ENCODE data around the gene DENND1C.

DENND1C gene

GRCh38 chr19:6503407-6504201 is 22.0 kb upstream of the DENND1C start:
- DNase-seq (ENCODE audit: low spot score) = no peak
- TF ChIP-seq, protein P1, sequence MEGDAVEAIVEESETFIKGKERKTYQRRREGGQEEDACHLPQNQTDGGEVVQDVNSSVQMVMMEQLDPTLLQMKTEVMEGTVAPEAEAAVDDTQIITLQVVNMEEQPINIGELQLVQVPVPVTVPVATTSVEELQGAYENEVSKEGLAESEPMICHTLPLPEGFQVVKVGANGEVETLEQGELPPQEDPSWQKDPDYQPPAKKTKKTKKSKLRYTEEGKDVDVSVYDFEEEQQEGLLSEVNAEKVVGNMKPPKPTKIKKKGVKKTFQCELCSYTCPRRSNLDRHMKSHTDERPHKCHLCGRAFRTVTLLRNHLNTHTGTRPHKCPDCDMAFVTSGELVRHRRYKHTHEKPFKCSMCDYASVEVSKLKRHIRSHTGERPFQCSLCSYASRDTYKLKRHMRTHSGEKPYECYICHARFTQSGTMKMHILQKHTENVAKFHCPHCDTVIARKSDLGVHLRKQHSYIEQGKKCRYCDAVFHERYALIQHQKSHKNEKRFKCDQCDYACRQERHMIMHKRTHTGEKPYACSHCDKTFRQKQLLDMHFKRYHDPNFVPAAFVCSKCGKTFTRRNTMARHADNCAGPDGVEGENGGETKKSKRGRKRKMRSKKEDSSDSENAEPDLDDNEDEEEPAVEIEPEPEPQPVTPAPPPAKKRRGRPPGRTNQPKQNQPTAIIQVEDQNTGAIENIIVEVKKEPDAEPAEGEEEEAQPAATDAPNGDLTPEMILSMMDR (IDR thresholded peaks at IDR 0.05; ENCODE audit: borderline replicate concordance, control extremely low read depth, extremely low read depth, insufficient read depth, missing control alignments) = no peak
- in situ Hi-C loops (cut with MboI; ENCODE audit: low sequenced_read_pairs, unreplicated experiment) = loop anchor here (25.0 kb wide), 1 partner anchor 359 kb away; no protein-coding TSS in a partner anchor

- in situ Hi-C loops (cut with MboI; ENCODE audit: low sequenced_read_pairs, unreplicated experiment) = loop anchor here (25.0 kb wide), 1 partner anchor 360 kb away; no protein-coding TSS in a partner anchor
- peak; percentile 88 for DNase-seq (ENCODE audit: low spot score)
- TF ChIP-seq, protein P1 (IDR thresholded peaks at IDR 0.05; ENCODE audit: borderline replicate concordance, control extremely low read depth, extremely low read depth, insufficient read depth, missing control alignments) = peak; percentile 2
Observed at GRCh38 chr19:6501740-6502648, 20.4 kb upstream of the DENND1C start, which contains the start of gene TUBB4A. Gene TUBB4A (minus strand): TSS chr19:6502309. CDS start chr19:6502212, 97 bp downstream.

DNA sequence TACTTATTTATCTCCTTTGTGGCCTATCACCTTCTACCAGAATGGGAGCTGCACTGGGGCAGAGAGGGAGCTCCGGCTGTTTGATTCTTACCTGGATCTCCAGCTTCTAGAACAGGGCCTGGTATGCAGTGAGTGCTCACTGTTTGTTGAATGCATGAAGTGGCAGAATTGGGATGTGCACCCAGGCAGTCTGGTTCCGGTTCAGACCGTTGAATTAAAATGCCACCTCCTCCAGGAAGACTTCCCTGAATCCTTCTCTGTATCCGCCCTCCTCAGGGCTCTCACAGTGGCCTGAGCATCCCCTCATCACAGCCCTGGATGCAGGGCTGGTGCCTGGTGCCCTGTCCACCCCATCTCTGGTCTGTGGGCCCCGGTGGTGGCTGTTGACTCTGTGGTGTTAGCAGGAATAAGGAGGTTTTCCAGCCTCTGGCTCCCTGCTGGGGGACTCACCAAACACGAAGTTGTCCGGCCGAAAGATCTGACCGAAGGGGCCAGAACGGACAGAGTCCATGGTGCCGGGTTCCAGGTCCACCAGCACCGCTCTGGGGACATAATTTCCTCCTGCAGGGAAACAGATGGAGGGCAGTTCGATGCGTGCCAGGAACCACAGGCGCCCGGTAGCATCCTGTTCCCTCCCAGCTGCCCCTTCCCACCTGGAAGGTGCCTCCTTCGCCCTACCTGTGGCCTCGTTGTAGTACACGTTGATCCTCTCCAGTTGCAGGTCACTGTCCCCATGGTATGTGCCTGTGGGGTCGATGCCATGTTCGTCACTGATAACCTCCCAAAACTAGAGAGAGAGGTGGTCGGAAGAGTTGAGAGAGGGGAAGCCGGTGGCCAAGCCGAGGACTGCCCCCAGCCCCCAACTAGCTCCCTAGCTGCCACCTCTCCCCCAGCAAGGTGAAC is 19.5 kb upstream of the DENND1C start:
- in situ Hi-C loops (cut with MboI; ENCODE audit: low sequenced_read_pairs, unreplicated experiment) = loop anchor here (25.0 kb wide), 1 partner anchor 361 kb away; no protein-coding TSS in a partner anchor
- TF ChIP-seq, protein P1 (IDR thresholded peaks at IDR 0.05; ENCODE audit: borderline replicate concordance, control extremely low read depth, extremely low read depth, insufficient read depth, missing control alignments) = no peak
- no peak for DNase-seq (ENCODE audit: low spot score)

DNA sequence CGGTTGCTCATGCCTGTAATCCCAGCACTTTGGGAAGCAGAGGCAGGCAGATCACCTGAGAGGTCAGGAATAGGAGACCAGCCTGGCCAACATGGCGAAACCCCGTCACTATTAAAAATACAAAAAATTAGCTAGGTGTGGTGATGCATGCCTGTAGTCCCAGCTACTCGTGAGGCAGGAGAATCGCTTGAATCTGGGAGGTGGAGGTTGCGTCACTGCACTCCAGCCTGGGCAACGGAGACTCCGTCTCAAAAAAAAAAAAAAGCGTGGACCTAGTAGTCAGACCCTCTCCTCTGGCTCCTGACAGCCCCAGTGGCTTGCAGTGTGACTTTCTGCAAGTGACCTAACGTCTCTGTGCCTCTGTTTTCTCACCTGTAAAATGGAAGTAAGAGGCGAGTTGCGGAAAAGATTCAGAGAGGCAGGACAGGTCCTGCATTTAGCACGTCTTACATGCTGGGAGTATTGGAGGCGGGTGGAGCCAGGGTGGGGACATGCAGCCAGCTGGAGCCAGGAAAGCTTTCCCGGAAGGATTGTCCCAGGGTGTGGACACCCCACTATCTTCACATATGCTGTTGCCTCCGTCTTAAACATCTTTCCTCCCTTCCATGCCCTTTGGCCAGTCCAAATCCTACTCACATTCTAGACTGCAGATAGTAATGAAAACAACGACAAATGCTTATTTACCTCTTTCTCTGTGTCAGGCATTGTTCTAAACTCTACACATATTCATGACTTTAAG is 17.6 kb upstream of the DENND1C start:
- TF ChIP-seq, protein P1 (IDR thresholded peaks at IDR 0.05; ENCODE audit: borderline replicate concordance, control extremely low read depth, extremely low read depth, insufficient read depth, missing control alignments) = no peak
- DNase-seq (ENCODE audit: low spot score) = no peak
- in situ Hi-C loops (cut with MboI; ENCODE audit: low sequenced_read_pairs, unreplicated experiment) = no loop called here

DNA sequence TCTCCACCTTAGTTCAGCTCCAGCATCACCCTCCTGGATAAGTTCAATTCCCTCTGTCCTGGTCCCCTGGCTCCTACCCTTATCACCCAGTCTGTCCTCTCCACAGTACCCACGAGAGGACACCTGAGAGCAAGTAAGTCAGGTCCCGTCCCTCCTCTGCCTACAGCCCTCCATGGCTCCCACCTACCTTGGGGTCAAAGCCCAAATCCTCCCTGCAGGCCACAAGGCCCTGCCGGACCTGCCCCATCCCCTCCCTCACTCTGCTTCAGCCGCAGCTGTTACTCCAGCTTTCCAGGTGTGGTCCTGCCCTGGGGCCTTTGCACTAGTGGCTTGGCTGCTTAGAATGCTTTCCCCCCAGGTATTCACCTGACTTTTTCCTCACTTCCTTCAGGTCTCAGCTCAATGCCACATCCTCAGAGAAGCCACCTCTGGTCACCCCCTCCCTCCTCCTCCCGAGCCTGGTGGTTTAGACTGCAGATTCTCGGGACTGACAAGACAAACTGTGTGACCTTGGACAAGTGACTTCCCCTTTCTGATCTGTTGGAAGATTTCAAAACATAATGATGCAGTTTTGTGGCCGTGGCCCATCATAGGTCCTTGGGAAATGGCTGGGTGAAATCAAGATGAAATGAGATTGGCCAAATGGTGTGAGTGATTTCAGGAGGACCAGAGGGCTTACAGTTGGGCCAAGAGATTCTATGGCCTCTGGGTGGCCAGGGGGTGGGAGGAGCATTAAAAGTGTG is 16.9 kb upstream of the DENND1C start:
- DNase-seq (ENCODE audit: low spot score) = peak; percentile 12
- TF ChIP-seq, protein P1 (IDR thresholded peaks at IDR 0.05; ENCODE audit: borderline replicate concordance, control extremely low read depth, extremely low read depth, insufficient read depth, missing control alignments) = no peak
- in situ Hi-C loops (cut with MboI; ENCODE audit: low sequenced_read_pairs, unreplicated experiment) = no loop called here
